H9 (cell line): ENCODE results near the gene TNIK. TPM values are rescaled to one million over a fixed set of nuclear protein-coding genes. Genes with fewer than 3 reads are reported as not detected.

Experiments used
- DNase-seq: peaks from one replicate; pipeline ENCODE4 v3.0.0-alpha.2; 2017
- H2AFZ ChIP-seq: one replicate; pipeline ENCODE4 v1.6.1; 2013; ENCODE audit warnings: mild to moderate bottlenecking, low read length, control low read depth, moderate library complexity
- H2AK5ac ChIP-seq: 2 replicates; pipeline ENCODE4 v1.6.1; 2013; ENCODE audit warnings: low read length, control low read depth, mixed read lengths; ENCODE audit not compliant: insufficient read length
- H2BK120ac ChIP-seq: one replicate; pipeline ENCODE4 v1.6.1; 2013; ENCODE audit warnings: low read depth, mild to moderate bottlenecking, low read length, control low read depth, inconsistent platforms; ENCODE audit not compliant: poor library complexity, severe bottlenecking
- H2BK12ac ChIP-seq: 2 replicates; pipeline ENCODE4 v1.6.1; 2013; ENCODE audit warnings: low read length, control low read depth, mixed read lengths, low read depth; ENCODE audit not compliant: insufficient read length
- H2BK15ac ChIP-seq: 2 replicates; pipeline ENCODE4 v1.6.1; 2013; ENCODE audit warnings: low read depth, low read length, control low read depth
- H2BK20ac ChIP-seq: one replicate; pipeline ENCODE4 v1.6.1; 2013; ENCODE audit warnings: low read depth, mild to moderate bottlenecking, low read length, control low read depth, inconsistent platforms; ENCODE audit not compliant: poor library complexity, severe bottlenecking
- H2BK5ac ChIP-seq: 2 replicates; pipeline ENCODE4 v1.6.1; 2013; ENCODE audit warnings: low read length, control low read depth, mixed read lengths; ENCODE audit not compliant: insufficient read length
- H3K14ac ChIP-seq: 2 replicates; pipeline ENCODE4 v1.6.1; 2013; ENCODE audit warnings: low read length, control low read depth; ENCODE audit not compliant: insufficient read depth
- H3K18ac ChIP-seq: 2 replicates; pipeline ENCODE4 v1.6.1; 2013; ENCODE audit warnings: low read depth, mild to moderate bottlenecking, mixed read lengths, low read length, control low read depth; ENCODE audit not compliant: insufficient read length
- H3K23ac ChIP-seq: 2 replicates; pipeline ENCODE4 v1.6.1; 2013; ENCODE audit warnings: low read length, control low read depth, mixed read lengths, low read depth; ENCODE audit not compliant: insufficient read length
- H3K23me2 ChIP-seq: 2 replicates; pipeline ENCODE4 v1.6.1; 2013; ENCODE audit warnings: low read depth, mild to moderate bottlenecking, mixed read lengths, low read length, control low read depth; ENCODE audit not compliant: insufficient read length, poor library complexity, severe bottlenecking
- H3K27ac ChIP-seq: 2 replicates; pipeline ENCODE4 v1.5.1; 2013; ENCODE audit warnings: low read length, control low read depth, mixed read lengths, low read depth; ENCODE audit not compliant: insufficient read length
- H3K27me3 ChIP-seq: 2 replicates; pipeline ENCODE4 v1.6.1; 2013; ENCODE audit warnings: low read length, control low read depth, inconsistent platforms; ENCODE audit not compliant: insufficient read depth
- H3K4ac ChIP-seq: 2 replicates; pipeline ENCODE4 v1.6.1; 2013; ENCODE audit warnings: low read depth, mild to moderate bottlenecking, control low read depth, inconsistent platforms, low read length, moderate library complexity
- H3K4me1 ChIP-seq: 2 replicates; pipeline ENCODE4 v1.6.1; 2013; ENCODE audit warnings: low read length, control low read depth, inconsistent platforms; ENCODE audit not compliant: insufficient read depth
- H3K4me2 ChIP-seq: 2 replicates; pipeline ENCODE4 v1.6.1; 2013; ENCODE audit warnings: low read length, control low read depth, mixed read lengths; ENCODE audit not compliant: insufficient read length, insufficient read depth
- H3K56ac ChIP-seq: 2 replicates; pipeline ENCODE4 v1.6.1; 2013; ENCODE audit warnings: low read depth, mild to moderate bottlenecking, mixed read lengths, low read length, control low read depth; ENCODE audit not compliant: insufficient read length
- H3K79me1 ChIP-seq: 2 replicates; pipeline ENCODE4 v1.6.1; 2013; ENCODE audit warnings: low read depth, mild to moderate bottlenecking, moderate library complexity, low read length, control low read depth, inconsistent platforms; ENCODE audit not compliant: insufficient read depth, poor library complexity, severe bottlenecking
- H3K79me2 ChIP-seq: 2 replicates; pipeline ENCODE4 v1.6.1; 2013; ENCODE audit warnings: low read length, control low read depth, inconsistent platforms; ENCODE audit not compliant: insufficient read depth
- H3K9ac ChIP-seq: 2 replicates; pipeline ENCODE4 v1.6.1; 2013; ENCODE audit warnings: low read length, control low read depth, mixed read lengths; ENCODE audit not compliant: insufficient read length; ENCODE audit errors: extremely low read depth
- H3K9me3 ChIP-seq: one replicate; pipeline ENCODE4 v1.6.1; 2013; ENCODE audit warnings: low read depth, low read length, inconsistent platforms; ENCODE audit not compliant: control insufficient read depth
- H3T11ph ChIP-seq: one replicate; pipeline ENCODE4 v1.6.1; 2013; ENCODE audit warnings: mild to moderate bottlenecking, low read length, control low read depth, inconsistent platforms
- H4K20me1 ChIP-seq: one replicate; pipeline ENCODE4 v1.6.1; 2013; ENCODE audit not compliant: control insufficient read depth, insufficient read length, insufficient read depth
- H4K5ac ChIP-seq: 2 replicates; pipeline ENCODE4 v1.6.1; 2013; ENCODE audit warnings: low read depth, mild to moderate bottlenecking, mixed read lengths, low read length, control low read depth; ENCODE audit not compliant: insufficient read length
- H4K8ac ChIP-seq: replicated peaks from 2 replicates; pipeline ENCODE4 v1.6.1; 2013; ENCODE audit warnings: low read length, control low read depth, mixed read lengths, low read depth; ENCODE audit not compliant: insufficient read length
- H4K91ac ChIP-seq: 2 replicates; pipeline ENCODE4 v1.6.1; 2013; ENCODE audit warnings: low read depth, mild to moderate bottlenecking, moderate library complexity, mixed read lengths, low read length, control low read depth; ENCODE audit not compliant: insufficient read length
- H3K27ac Mint-ChIP-seq, 3 experiments: 2 replicates in 2 of 3; 3 replicates in 1 of 3; pipeline ENCODE4 v1.8.0; 2020 to 2021; ENCODE audit warnings: mixed read lengths in 3 of 3, mild to moderate bottlenecking in 1 of 3, moderate library complexity in 1 of 3
- H3K27me3 Mint-ChIP-seq: 2 replicates; pipeline ENCODE4 v1.8.0; 2021; ENCODE audit warnings: low read depth, mild to moderate bottlenecking, moderate library complexity, mixed read lengths
- H3K36me3 Mint-ChIP-seq, 3 experiments: 2 replicates in 2 of 3; 3 replicates in 1 of 3; pipeline ENCODE4 v1.8.0; 2020 to 2021; ENCODE audit warnings: low read depth in 3 of 3, mixed read lengths in 3 of 3; ENCODE audit not compliant: insufficient read depth in 1 of 3
- H3K4me1 Mint-ChIP-seq, 2 experiments: 2 replicates each; pipeline ENCODE4 v1.8.0; 2020; ENCODE audit warnings: mixed read lengths in 2 of 2
- H3K4me3 Mint-ChIP-seq, 2 experiments: 2 replicates in 1 of 2; 3 replicates in 1 of 2; pipeline ENCODE4 v1.8.0; 2020 to 2021; ENCODE audit warnings: mild to moderate bottlenecking in 2 of 2, mixed read lengths in 2 of 2, moderate library complexity in 1 of 2
- H3K9me3 Mint-ChIP-seq, 2 experiments: 2 replicates in 1 of 2; 3 replicates in 1 of 2; pipeline ENCODE4 v1.8.0; 2020; ENCODE audit warnings: mild to moderate bottlenecking in 2 of 2, mixed read lengths in 2 of 2, moderate library complexity in 1 of 2
- WGBS: extraction: QIAGEN DNeasy Blood & Tissue Kit; methylation state at CpG from one replicate; pipeline ENCODE4 v1.1.7; 2013; ENCODE audit warnings: missing lambda C conversion rate, low lambda C conversion rate, mixed read lengths; ENCODE audit not compliant: insufficient read length; ENCODE audit errors: extremely low coverage; 5-methylcytosine and 5-hydroxymethylcytosine counted together
- total RNA-seq: library from RNA; stranded (reverse); gene quantifications from 2 replicates; pipeline ENCODE4 v1.2.1, GENCODE V29; 2021
- TF ChIP-seq, protein P1 (sequence below): fragments of 200-600 bp; sonication (generic); conservative IDR thresholded peaks from 3 replicates; pipeline ENCODE4 v1.8.0; 2021; ENCODE audit warnings: antibody characterized with exemption, mild to moderate bottlenecking

Gene TNIK
- total RNA-seq, 1 experiment from 2014 or later: 15.9 TPM

GRCh38 chr3:171351676-171352075, 108.5 kb downstream of the TNIK start:
- Histone ChIP-seq H3K79me1 (no peaks in the 10 kb centered on the region), H3K56ac (no peak overlapping the region), H4K8ac (no peak overlapping the region), H3K79me2 (no peaks in the 10 kb centered on the region), H4K20me1 (no peaks in the 10 kb centered on the region), H3K14ac (no peak overlapping the region), H2BK20ac (no peak overlapping the region), H2AFZ (no peak overlapping the region), H3K4me1 (peaks cover 3% of the 10 kb centered on the region; the same call in 1 of the 2 replicates), H3K4ac (no peak overlapping the region), H3T11ph (no peak overlapping the region), H2BK120ac (no peak overlapping the region), H3K18ac (no peak overlapping the region), H3K27me3 (no peaks in the 10 kb centered on the region), H4K91ac (no peak overlapping the region), H2AK5ac (no peak overlapping the region), H3K9ac (no peak overlapping the region), H3K23ac (no peak overlapping the region), H2BK5ac (no peak overlapping the region), H2BK15ac (no peak overlapping the region), H3K9me3 (no peaks in the 10 kb centered on the region), H3K23me2 (no peaks in the 10 kb centered on the region), H4K5ac (no peak overlapping the region), H3K27ac (no peak overlapping the region), H2BK12ac (no peak overlapping the region), H3K4me2 (no peak overlapping the region)
- no peak for DNase-seq
- peaks cover 29 to 33% of the 10 kb centered on the region in 2 experiments for H3K4me1 Mint-ChIP-seq
- H3K9me3 Mint-ChIP-seq: no peaks in the 10 kb centered on the region
- no peaks in the 10 kb centered on the region; a peak in 1 of 7 replicates for H3K36me3 Mint-ChIP-seq
- no peak overlapping the region for H3K4me3 Mint-ChIP-seq
- no peak overlapping the region for H3K27ac Mint-ChIP-seq
- TF ChIP-seq, protein P1, sequence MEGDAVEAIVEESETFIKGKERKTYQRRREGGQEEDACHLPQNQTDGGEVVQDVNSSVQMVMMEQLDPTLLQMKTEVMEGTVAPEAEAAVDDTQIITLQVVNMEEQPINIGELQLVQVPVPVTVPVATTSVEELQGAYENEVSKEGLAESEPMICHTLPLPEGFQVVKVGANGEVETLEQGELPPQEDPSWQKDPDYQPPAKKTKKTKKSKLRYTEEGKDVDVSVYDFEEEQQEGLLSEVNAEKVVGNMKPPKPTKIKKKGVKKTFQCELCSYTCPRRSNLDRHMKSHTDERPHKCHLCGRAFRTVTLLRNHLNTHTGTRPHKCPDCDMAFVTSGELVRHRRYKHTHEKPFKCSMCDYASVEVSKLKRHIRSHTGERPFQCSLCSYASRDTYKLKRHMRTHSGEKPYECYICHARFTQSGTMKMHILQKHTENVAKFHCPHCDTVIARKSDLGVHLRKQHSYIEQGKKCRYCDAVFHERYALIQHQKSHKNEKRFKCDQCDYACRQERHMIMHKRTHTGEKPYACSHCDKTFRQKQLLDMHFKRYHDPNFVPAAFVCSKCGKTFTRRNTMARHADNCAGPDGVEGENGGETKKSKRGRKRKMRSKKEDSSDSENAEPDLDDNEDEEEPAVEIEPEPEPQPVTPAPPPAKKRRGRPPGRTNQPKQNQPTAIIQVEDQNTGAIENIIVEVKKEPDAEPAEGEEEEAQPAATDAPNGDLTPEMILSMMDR: no peak
- no peaks in the 10 kb centered on the region for H3K27me3 Mint-ChIP-seq
- WGBS: no CpG with 5 or more reads among the region's 1 CpG
